ENCODE data around the gene RBM33. TPM values are rescaled to one million over a fixed set of nuclear protein-coding genes. Genes with fewer than 3 reads are reported as not detected.

Gene RBM33
- total and polyA plus RNA-seq, 9 of the 15 experiments (the other 6 are each of a cell fraction or from before 2014, with no cell fraction given) = 4.4 to 80.7 (median 27.3) TPM

GRCh38 chr7:155824227-155824886, 179.9 kb downstream of the RBM33 start (continued):
- no peak for TF ChIP-seq ZNF280B (CRISPR knock-in tag; IDR thresholded peaks at IDR 0.05)
- TF ChIP-seq SIX5 (IDR thresholded peaks at IDR 0.05; ENCODE audit: borderline replicate concordance in 1 of 2, insufficient read depth in 1 of 2, low read depth in 1 of 2, low read length in 2 of 2) = no peak
- no peak for TF ChIP-seq USF2 (CRISPR knock-in tag; IDR thresholded peaks at IDR 0.05)
- no peak for TF ChIP-seq SMARCA5 (IDR thresholded peaks at IDR 0.05)

- intact Hi-C loops (cut with micrococcal nuclease) = no loop called here
- Histone ChIP-seq H3K4me1 (replicated peaks in 1 of 2; ENCODE audit: control insufficient read depth in 2 of 2, insufficient read depth in 2 of 2, low read length in 2 of 2) (no peaks in the 10 kb centered on the region; a peak in 1 of 5 replicates), H2AFZ (ENCODE audit: low read depth, low read length) (no peak overlapping the region), H3K9ac (ENCODE audit: insufficient read depth in 1 of 2, low read depth in 2 of 2, low read length in 2 of 2) (no peak overlapping the region), H3K4me2 (ENCODE audit: insufficient read depth, low read length) (no peak overlapping the region), H4K20me1 (replicated peaks; ENCODE audit: control insufficient read depth, insufficient read depth, low read length) (0 out of 2 replicates have a peak, but pooled peaks cover 6% of the 10 kb centered on the region), H3K27me3 (ENCODE audit: control insufficient read depth in 2 of 2, insufficient read depth in 2 of 2, low read length in 2 of 2) (peaks cover 66 to 83% of the 10 kb centered on the region in 2 experiments), H3K79me2 (ENCODE audit: control insufficient read depth, insufficient read depth, low read length) (no peaks in the 10 kb centered on the region), H3K36me3 (ENCODE audit: control insufficient read depth, insufficient read depth, low read length) (no peaks in the 10 kb centered on the region), H3K4me3 (no peak overlapping the region), H3K9me1 (ENCODE audit: control insufficient read depth, insufficient read depth, low read length) (no peaks in the 10 kb centered on the region), H3K9me3 (replicated peaks; ENCODE audit: control insufficient read depth, insufficient read depth, low read depth, low read length) (no peaks in the 10 kb centered on the region), H3K27ac (ENCODE audit: extremely low read depth, low read depth, low read length) (no peak overlapping the region)
- no TSS peak for BruUV-seq (replicated peaks)
- POLR2A ChIA-PET = no interaction called here
- ATAC-seq = no peak
- in situ Hi-C loops (cut with MboI) = no loop called here
- 0% methylated on average over 3 of the region's 3 CpGs for WGBS (ENCODE audit: insufficient coverage, low coverage, missing lambda C conversion rate)
- no peak for FAIRE-seq
- CTCF ChIA-PET (ENCODE audit: low intra/inter-chr PET ratio) = no interaction called here
- TF ChIP-seq ZNF695 (CRISPR knock-in tag; IDR thresholded peaks at IDR 0.05) (no peak), ZNF121 (CRISPR knock-in tag; conservative IDR thresholded peaks at IDR 0.05) (no peak), CGGBP1 (CRISPR knock-in tag; IDR thresholded peaks at IDR 0.05) (no peak), ARID2 (IDR thresholded peaks at IDR 0.05) (no peak), RUNX1 (IDR thresholded peaks at IDR 0.05; ENCODE audit: low read depth) (no peak), ELF2 (CRISPR knock-in tag; IDR thresholded peaks at IDR 0.05) (no peak), ATF1 (CRISPR knock-in tag; IDR thresholded peaks at IDR 0.05) (no peak), ATF1 (tag; IDR thresholded peaks at IDR 0.05) (no peak), THRB (CRISPR knock-in tag; conservative IDR thresholded peaks at IDR 0.05) (no peak), TFAP4 (CRISPR knock-in tag; IDR thresholded peaks at IDR 0.05; ENCODE audit: borderline replicate concordance) (no peak), CXXC5 (CRISPR knock-in tag; IDR thresholded peaks at IDR 0.05) (no peak)
- no peak for DNase-seq (ENCODE audit: extremely low read depth in 1 of 4, low spot score in 3 of 4)
These were observed 180.9 kb downstream of the RBM33 start for GRCh38 chr7:155825336-155825735.

Data from K562 (cell line).